M059J (cell line): Measurements from ENCODE around the gene PKLR. TPM values are rescaled to one million over a fixed set of nuclear protein-coding genes. Genes with fewer than 3 reads are reported as not detected.
A peak's percentile ranks its signal among the peaks of the same experiment; 100 is the strongest.
"Not testable (repeated sequence)": the region's sequence is repeated elsewhere in the genome, so short reads cannot be mapped to it uniquely, and the experiment has no call there.

ENCODE experiments used
- DNase-seq: peaks from one replicate; pipeline ENCODE4 v3.0.0-alpha.2; 2012; ENCODE audit warnings: low read depth
- total RNA-seq: library from RNA; depleted of rRNA; stranded (reverse); fragments of >200 nt; shearing (Covaris generic); gene quantifications from 2 replicates; pipeline ENCODE4 v1.2.3, GENCODE V29; 2014; rRNA removed

PKLR gene
- not detected in 2 replicates for total RNA-seq

- DNase-seq: no peak
Observed at GRCh38 chr1:155301342-155301841, at the start of gene PKLR. Gene PKLR (minus strand): TSS chr1:155301438. CDS start chr1:155301395, 43 bp downstream.

- no peak for DNase-seq
Observed at GRCh38 chr1:155342842-155343241, 41.6 kb upstream of the PKLR start.

GRCh38 chr1:155339515-155340097 lies 38.4 kb upstream of the PKLR start:
- DNase-seq: no peak

GRCh38 chr1:155334962-155335361 lies 33.7 kb upstream of the PKLR start:
- DNase-seq: peak; percentile 28

- no peak for DNase-seq
Observed at GRCh38 chr1:155329980-155330598, 28.9 kb upstream of the PKLR start.

GRCh38 chr1:155328856-155329255 lies 27.6 kb upstream of the PKLR start:
- DNase-seq: not testable (repeated sequence)

GRCh38 chr1:155327981-155328380 lies 26.7 kb upstream of the PKLR start:
- DNase-seq: no peak

GRCh38 chr1:155326631-155327037 lies 25.4 kb upstream of the PKLR start:
- DNase-seq: no peak

GRCh38 chr1:155326020-155326526 lies 24.8 kb upstream of the PKLR start:
- no peak for DNase-seq

GRCh38 chr1:155325603-155325893 lies 24.3 kb upstream of the PKLR start:
- no peak for DNase-seq

GRCh38 chr1:155324717-155325602 lies 23.7 kb upstream of the PKLR start:
- DNase-seq: peak; percentile 68

- peak; percentile 98 for DNase-seq
Observed at GRCh38 chr1:155324037-155324716, 22.9 kb upstream of the PKLR start.

GRCh38 chr1:155323729-155324036 lies 22.4 kb upstream of the PKLR start:
- peak; percentile 92 for DNase-seq

- DNase-seq: peak; percentile 98
Observed at GRCh38 chr1:155322953-155323728, 21.9 kb upstream of the PKLR start.

GRCh38 chr1:155322571-155322952 lies 21.3 kb upstream of the PKLR start:
- peak; percentile 52 for DNase-seq

- no peak for DNase-seq
Observed at GRCh38 chr1:155321639-155322503, 20.6 kb upstream of the PKLR start.

- DNase-seq: no peak
Observed at GRCh38 chr1:155320661-155321617, 19.7 kb upstream of the PKLR start, which contains the start of gene RUSC1. Gene RUSC1 (plus strand): TSS chr1:155320894. CDS start chr1:155321774, 880 bp downstream.

GRCh38 chr1:155320252-155320651 lies 19.0 kb upstream of the PKLR start:
- no peak for DNase-seq

GRCh38 chr1:155319536-155319935 lies 18.3 kb upstream of the PKLR start:
- no peak for DNase-seq
